NCI-H345 treated with DMSO at 0.1 percent for 48 hours (cell line): ENCODE results near the gene OTOA.
A peak's percentile ranks its signal among the peaks of the same experiment; 100 is the strongest.
"Not testable (repeated sequence)": the region's sequence is repeated elsewhere in the genome, so short reads cannot be mapped to it uniquely, and the experiment has no call there.

ENCODE experiments used
- DNase-seq: peaks from one replicate; lab custom pipeline; 2025; ENCODE audit not compliant: unreplicated experiment; lab: John Stamatoyannopoulos, UW

The OTOA gene

DNA sequence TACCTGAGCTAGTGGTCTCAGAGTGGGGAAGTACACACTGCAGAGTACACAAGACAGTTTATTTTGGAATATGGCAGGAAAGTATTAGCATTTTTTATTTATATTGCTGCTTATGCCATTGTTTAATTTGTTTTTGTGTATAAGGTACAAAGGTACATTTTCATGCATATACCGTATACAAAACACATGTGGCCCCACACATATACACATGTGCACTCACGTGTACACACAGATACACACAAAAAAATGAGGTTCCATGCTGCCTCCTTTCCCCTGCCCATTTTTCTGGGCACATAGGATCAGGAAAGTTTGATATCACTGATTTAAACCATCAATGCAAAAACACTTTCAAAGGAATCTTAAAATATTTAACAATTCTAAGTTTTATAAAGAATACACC lies 24.3 kb upstream of the OTOA start:
- DNase-seq: no peak

DNA sequence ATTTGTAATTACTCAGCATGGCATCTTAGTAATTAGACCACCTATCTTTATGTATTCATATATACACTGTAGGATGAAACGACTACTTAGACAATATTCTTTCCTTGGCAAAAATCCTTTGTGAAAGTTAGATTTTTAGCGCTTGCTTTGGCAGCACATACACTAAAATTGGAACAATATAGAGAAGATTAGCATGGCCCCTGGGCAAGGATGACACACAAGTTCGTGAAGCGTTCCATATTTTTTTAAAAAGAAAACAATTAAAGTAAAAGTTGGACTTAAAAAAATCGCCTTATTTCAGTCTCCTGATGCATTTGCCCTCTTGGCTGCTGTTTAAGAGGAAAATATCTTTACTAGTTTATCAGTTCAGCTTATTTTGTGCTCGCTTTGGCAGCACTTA lies 21.9 kb upstream of the OTOA start:
- DNase-seq: no peak

GRCh38 chr16:21642861-21643260 lies 20.9 kb upstream of the OTOA start:
- DNase-seq: no peak

DNA sequence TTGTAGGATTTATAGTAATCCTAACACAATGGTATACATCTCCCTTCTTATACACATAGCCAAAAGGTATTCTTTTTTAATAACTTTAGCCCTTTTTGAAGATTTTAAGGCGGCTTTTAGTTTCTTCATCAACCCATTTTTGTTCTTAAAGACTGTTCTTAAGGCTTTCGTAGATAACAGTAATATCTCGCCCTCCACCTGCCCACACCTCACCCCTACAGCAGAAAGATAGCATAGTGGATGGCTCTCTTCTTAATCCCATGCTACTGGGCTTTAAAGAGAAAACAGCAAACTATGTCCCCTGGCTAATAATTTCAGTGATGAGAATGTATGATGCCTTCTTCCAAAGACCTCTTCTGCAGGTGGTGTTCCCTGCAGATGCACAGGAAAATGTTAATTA lies 20.0 kb upstream of the OTOA start:
- no peak for DNase-seq

DNA sequence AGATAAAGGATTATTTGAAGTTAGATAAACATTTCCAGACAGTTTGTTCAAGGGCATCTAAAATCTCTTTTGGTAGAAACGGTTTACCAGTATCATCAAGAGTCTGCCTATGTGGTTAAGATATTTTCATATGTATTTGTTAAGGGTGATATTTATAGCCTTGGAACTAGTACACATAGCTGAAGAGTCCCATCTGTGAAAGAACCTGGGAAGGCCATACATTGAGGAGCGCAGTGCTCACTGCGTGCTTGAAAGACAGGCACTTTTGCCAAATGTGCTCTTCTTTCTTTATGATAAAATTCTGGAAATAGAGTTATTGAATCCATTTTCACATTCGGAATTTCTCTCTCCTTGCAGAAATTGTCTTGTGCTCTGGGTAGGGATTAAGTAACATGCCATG lies 19.1 kb upstream of the OTOA start:
- DNase-seq: no peak

DNA sequence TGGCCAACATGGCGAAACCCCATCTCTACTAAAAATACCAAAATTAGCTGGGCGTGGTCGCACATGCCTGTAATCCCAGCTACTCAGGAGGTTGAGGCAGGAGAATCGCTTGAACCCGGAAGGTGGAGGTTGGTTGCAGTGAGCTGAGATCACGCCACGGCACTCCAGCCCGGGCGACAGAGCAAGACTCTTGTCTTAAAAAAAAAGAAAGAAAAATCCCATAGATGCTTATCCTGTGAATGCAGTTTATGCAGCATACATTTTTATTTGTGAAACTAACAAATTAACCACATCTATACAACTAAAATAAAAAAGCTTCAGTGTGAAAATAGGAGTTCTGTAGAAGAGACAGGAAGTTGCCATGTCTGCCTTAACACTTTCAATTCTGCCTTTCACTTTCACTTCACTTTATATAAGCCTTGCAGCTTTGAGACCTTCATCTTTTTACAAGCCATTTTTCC lies 18.5 kb upstream of the OTOA start:
- DNase-seq: no peak

DNA sequence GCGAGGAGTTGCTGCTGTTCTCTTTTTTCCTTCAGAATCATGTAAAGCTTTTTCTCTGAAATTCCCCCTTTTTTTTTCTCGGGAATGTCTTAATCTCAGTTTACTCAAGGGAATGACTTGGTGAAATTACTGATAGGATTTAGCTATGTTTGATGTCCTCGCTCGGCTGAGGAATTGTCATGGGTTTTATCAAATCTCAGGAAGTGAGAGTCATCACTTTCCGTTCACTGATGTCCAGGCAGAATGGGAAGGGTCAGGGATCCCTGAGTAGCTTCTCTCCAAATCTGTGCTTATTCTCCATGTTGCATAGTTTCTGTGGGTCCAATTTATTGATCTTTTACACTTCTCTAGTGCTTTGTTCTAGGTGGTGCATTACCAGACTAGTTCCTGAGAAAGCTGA lies 17.7 kb upstream of the OTOA start:
- DNase-seq: no peak

DNA sequence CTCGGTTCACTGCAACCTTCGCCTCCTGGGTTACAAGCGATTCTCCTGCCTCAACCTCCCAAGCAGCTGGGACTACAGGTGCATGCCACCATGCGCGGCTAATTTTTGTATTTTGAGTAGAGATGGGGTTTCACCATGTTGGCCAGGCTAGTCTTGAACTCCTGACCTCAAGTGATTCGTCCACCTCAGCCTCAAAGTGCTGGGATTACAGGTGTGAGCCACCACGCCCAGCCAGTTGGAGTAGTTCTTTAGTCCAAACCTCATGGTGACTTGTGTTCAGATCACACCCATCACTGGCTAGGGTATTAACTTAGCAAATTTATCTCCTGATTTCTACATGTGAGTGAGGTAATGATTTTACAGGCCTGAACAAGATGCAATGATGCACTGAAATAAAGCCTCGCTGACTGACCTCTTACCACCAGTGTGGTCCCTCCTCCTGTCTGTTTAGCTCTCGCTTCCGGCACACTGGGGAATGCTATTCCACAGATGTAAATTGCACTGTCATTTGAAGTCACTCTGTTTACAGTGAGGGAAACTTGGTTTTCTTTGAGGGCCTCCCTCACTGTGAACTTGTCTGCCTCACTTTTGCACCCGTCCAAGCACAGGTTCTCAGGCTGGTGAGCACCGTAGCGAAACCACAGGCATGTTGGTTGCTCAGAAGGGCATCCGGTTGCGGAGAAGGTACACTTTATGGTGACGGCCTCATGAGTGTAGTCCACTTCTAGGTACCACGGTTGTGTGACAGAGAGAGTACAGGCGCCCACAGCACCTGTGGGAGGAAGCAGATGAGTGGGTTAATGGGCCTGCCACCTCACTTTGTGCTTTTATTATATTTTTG lies 16.8 kb upstream of the OTOA start:
- DNase-seq: no peak

GRCh38 chr16:21647562-21648164 lies 16.1 kb upstream of the OTOA start:
- no peak for DNase-seq

GRCh38 chr16:21649826-21650406 lies 13.9 kb upstream of the OTOA start:
- DNase-seq: not testable (repeated sequence)

DNA sequence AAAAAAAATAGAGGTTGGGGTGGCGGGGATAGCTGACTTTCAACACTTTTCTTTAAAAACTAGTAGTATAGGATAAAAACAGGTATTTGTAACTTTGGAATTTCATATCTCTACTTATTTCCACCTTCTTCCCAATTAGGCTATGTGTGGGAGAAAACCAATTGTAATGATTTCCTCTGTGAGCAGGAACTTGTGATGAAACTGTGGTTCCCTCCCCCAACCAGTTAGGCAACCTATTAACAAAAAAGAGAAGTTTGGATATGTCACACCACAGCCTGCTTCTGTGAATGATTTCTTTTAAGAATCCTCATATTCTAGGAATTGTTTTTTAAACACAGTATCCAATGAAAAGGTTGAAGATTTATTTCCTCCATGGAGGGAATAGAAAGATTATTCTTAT lies 13.2 kb upstream of the OTOA start:
- DNase-seq: no peak

- no peak for DNase-seq
Observed at GRCh38 chr16:21651515-21651914, 12.3 kb upstream of the OTOA start.

- DNase-seq: no peak
Observed at GRCh38 chr16:21652453-21652852, 11.3 kb upstream of the OTOA start, which contains the start of gene IGSF6. Gene IGSF6 (minus strand): TSS chr16:21652608. CDS start chr16:21652598, 10 bp downstream.

- DNase-seq: no peak
Observed at GRCh38 chr16:21653571-21653970, 10.2 kb upstream of the OTOA start.

DNA sequence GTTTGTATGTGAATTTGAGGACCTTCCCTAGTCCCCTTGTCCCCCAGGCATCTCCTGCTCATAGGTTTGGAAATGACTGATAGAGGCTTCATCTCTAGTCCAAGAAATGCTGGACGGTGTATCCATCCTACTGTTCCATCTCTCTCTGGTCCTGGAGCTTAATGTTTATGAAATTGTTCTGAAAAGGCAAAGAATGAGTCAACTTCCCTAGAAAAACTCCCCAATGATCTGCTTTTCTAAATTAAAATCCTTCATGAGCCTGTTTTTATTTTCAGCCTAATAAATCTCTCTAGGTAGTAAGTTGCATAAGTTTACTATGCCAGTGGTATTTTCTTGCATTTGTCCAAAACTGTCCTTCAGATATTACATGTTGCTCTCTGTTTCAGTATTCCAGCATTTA lies 9.3 kb upstream of the OTOA start:
- DNase-seq: no peak

- no peak for DNase-seq
Observed at GRCh38 chr16:21654881-21655280, 8.9 kb upstream of the OTOA start.

DNA sequence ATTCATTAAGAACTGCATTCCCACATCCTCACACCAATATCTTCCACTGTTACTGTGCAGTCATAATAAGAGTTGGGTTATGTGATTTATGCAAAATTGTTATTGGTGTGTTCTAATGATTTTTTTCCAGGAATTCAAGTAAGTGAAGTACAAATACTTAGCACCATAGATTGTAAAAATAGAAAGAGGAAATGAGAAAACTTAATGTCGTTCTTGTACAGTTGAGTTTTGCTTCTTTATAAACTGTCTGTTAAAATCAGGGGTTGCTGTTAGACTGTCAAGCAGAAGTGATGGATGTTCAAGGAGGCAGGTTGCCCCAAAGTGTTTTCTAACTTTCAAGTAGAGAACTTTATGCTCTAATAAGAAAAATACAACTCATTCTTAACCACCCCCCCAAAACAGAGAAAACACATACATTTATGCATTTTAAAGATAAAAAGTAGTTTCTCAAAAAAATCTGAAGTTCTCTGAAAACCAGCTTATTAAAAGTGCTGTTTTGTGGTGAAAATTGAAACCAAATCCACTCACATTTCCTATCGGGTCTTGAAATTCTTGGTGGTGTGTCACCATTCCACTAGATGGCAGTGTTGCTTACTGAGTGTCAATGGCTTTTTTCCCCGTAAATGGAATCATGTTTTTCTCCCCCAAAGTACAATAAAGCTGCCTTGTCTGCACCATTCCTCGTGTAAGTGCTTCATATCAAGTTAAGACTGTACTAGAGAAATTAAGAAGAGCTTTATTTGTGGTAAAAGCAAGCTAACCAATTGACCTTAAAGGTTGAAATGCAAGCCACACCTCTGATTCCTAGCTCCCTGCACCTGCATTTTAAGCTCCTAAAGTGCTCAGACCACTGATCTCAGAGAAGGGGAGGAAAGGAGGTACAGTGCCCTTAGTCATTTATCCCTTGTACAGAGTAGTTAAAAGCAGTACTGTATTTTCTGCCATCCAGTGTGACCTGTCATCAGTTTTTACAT lies 6.7 kb upstream of the OTOA start:
- DNase-seq: peak; percentile 29

GRCh38 chr16:21659124-21659523 lies 4.6 kb upstream of the OTOA start:
- no peak for DNase-seq

- DNase-seq: no peak
Observed at GRCh38 chr16:21664801-21665492, 1.2 kb downstream of the OTOA start.

DNA sequence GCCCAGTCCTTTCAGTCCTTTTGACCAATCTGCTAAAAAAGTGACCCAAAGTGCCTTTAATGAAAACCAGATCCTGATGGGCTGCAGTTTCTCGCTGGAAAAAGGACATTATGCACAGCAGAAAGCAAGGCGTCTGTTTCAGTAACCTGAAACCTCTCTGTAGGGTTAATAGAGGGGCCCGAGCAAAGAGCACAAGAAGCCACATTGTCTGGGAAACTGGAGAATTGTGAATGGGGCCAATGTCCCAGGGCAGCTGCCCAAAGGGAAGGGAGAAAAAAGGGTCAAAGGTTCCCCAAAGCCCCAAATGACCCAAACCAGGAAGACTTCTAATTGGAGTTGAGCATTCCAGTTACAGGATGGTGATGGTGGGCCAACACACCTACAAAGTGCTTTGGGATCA lies 3.0 kb downstream of the OTOA start:
- no peak for DNase-seq
